Embryonic facial prominence (tissue), 1 donor: ENCODE measurements around the gene TAF4.
"Not testable (repeated sequence)": the region's sequence is repeated elsewhere in the genome, so short reads cannot be mapped to it uniquely, and the experiment has no call there.

ENCODE experiments used
- DNase-seq: peaks from one replicate; pipeline ENCODE4 v3.0.0-alpha.2; 2016; ENCODE audit errors: extremely low spot score

Gene TAF4, protein sequence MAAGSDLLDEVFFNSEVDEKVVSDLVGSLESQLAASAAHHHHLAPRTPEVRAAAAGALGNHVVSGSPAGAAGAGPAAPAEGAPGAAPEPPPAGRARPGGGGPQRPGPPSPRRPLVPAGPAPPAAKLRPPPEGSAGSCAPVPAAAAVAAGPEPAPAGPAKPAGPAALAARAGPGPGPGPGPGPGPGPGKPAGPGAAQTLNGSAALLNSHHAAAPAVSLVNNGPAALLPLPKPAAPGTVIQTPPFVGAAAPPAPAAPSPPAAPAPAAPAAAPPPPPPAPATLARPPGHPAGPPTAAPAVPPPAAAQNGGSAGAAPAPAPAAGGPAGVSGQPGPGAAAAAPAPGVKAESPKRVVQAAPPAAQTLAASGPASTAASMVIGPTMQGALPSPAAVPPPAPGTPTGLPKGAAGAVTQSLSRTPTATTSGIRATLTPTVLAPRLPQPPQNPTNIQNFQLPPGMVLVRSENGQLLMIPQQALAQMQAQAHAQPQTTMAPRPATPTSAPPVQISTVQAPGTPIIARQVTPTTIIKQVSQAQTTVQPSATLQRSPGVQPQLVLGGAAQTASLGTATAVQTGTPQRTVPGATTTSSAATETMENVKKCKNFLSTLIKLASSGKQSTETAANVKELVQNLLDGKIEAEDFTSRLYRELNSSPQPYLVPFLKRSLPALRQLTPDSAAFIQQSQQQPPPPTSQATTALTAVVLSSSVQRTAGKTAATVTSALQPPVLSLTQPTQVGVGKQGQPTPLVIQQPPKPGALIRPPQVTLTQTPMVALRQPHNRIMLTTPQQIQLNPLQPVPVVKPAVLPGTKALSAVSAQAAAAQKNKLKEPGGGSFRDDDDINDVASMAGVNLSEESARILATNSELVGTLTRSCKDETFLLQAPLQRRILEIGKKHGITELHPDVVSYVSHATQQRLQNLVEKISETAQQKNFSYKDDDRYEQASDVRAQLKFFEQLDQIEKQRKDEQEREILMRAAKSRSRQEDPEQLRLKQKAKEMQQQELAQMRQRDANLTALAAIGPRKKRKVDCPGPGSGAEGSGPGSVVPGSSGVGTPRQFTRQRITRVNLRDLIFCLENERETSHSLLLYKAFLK

DNA sequence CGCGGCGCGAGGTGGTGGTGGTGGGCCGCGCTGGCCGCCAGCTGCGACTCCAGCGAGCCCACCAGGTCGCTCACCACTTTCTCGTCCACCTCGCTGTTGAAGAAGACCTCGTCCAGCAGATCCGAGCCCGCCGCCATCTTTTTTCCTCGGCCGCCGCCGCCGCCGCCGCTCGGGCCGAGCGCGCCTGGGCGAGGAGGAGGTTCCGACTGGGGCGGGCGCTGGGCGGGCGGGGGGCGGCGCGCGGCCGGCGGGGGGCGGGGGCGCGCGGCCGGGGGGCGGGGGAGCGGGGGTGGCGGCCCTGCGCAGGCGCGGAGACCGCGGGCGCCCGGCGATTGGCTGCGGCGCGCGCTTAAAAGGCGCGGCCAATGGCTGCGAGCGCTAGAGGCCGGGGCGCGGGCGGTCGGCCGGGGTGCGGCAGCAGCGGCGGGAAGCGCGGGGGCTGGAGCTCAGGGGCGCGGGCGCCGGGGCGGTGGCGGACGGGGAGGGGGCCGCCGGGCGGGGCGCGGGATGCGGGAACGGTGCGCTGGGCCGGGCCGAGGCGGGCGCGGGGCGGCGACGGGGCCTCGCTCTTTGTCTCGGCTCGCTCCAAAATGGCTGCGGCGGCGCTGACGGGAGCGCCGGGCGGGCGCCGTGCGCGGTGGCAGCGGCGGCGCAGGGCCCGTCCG lies at the start of gene TAF4:
Gene TAF4 (minus strand): TSS at position 208 of the 665 bp plus-strand sequence. CDS start 71 bp downstream, at position 137.
- DNase-seq: peak; percentile 54

DNA sequence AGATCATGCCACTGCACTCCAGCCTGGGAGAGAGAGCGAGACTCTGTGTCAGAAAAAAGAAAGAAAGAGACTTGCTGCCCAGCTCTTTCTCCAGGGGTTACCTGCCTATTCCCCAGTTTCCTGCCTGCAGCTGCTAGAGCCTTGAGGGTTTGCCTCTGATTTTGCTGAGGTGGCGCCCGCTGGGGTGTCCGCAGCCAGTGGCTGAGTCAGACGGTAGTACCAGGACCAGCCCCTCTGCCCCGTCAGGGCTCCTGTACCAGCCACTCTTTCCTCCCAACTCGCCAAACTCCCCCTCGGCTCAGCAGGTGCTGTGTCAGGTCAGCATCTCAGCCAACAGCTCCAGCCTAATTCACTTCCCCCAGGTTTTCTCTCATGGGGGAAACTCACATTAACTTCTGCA lies 49.2 kb upstream of the TAF4 start:
- no peak for DNase-seq

DNA sequence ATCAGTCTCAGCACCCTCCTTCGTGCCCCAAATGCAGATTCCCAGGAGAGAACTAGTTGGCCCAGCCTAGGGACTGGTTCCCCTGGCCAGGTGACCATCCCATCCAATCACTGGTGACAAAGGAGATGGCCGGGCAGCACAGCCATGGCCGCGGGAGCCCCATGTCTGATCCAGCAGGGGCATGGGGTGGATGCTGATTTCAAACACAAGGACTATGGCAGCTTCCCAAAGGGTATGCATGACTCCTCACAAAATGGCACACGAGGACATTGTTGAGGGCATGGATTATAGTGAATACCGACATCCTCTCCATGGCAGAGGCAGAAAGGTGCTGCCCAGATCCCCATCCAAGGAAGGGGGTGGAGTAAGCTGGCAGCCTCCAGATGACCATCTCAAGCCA lies 46.7 kb upstream of the TAF4 start:
- DNase-seq: no peak

DNA sequence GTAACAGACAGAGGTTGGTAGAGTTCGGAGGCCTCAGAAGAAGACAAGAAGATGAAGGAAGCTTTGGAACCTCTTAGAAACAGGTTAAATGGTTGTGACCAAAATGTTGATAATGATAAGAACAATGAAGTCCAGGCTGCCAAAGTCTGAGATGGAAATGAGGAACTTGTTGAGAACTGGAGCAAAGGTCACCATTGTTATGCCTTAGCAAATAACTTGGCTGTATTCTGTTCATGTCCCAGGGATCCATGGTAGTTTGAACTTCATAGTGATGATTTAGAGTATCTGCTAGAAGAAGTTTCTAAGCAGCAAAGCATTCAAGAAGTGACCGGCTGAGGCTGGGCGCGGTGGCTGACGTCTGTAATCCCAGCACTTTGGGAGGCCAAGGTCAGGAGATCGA lies 45.5 kb upstream of the TAF4 start:
- no peak for DNase-seq

DNA sequence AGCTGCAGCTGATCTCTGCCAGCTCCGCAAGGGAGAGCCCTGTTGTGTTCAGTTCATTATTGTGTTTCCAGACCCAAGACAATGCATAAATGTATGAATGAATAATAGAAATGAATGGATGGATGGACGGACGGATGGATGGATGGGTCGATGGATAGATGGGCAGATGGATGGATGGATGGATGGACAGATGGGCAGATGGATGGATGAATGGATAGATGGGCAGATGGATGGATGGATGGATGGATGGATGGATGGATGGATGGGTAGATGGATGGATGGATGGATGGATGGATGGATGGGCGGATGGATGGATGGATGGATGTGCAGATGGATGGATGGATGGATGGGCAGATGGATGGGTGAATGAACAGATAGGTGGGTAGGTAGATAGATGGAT lies 39.9 kb upstream of the TAF4 start:
- DNase-seq: no peak

DNA sequence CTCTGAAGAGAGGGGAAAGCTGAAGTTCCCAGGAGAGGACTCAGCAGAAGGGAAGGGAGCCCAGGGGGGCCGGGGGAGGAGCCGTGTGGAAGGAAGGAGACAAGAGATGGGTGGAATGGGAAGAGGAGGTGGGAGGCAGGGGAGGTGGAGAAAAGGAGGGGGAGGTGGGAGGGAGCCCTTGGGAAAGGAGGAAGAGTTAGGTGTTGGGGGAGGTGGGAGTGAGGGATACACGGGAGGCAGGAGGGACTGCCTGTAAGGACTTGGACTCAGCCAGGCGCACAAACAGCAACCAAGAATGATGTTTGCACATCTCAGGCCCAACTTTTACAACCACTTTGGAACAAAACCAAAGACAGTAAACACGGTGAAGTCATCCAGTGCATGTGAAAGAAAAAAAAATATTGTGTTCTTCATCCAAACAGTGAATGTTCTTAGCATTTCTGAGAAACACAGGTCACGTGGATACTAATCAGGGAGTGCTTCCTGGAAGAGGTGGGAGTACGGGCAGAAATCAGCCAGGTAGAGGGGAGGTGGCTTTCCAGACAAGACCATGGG lies 39.2 kb upstream of the TAF4 start:
- DNase-seq: no peak

DNA sequence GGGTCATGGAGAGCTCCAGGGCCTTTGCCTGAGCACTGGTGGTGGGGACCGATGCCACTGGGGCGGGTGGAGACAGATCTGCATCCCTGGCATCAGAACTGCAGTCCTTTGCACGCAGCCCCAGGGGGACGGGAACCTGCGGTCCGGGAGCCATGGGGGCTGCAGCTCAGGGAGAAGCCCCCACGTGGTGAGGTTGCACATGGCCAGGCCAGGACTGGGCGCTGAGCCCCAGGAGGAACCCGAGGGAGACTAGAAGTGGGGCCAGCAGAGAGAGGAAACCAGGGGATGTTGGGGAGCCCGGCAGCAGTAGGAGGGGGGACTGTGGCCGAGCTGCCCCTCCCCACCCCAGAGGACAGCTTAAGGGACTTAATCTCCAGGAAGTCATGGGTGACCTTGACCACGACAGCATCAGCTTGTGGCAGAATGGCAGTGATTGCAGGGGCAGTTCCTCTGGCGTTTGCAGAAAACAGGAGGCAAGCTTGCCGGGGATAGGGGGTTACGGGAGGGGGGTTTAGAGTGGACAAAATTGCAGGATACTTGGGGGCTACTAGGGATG lies 38.6 kb upstream of the TAF4 start:
- DNase-seq: no peak

DNA sequence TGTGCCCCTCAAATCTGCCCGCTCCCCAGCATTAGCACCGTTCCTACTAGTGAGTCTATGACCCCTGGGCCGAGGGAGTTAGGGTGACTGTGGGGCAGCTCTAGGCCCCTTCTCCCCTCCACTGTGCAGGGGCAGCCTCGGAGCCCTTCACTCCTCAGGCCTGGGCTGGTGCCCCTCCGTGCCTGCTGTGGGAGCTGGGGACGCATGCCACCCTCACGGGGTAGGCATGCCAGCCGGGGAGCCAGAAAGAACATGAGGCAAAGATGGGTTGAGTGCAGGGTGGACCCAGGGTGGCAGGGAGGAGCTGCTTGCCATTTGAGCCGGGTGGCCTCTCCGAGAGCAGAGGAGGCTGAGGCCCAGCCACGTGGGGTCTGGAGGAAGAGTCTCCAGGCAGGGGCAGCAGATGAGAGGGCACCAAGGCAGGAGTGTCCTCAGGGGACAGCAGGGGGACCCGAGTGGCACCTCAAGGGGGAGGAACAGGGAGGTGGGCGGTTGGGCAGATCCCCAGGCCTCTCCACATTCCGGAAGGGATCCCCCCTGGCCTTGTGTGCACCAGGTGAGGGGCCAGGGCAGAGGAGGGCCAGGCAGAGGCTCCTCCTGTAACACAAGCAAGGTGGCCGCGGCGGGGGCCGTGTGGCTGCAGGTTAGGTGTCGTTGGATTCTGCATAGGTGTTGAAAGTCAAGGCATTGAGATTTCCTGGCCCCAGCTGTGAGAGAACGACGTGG lies 38.0 kb upstream of the TAF4 start:
- DNase-seq: no peak

DNA sequence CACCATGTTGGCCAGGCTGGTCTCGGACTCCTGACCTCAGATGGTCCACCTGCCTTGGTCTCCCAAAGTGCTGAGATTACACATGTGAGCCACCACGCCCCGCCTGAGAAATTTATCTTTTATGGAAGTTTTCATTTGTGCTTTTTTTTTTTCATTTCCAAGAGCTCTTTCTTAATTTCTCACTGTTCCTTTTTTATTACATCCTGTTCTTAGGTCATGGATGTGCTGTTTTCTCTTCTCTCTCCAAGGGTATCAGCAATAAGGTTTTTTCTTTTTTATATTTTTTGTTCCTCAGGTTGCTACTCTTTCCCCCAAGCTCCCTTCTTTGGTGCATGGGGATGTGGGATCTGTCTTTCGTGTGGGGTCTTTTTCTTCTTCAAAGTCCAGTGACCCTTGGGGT lies 35.4 kb upstream of the TAF4 start:
- no peak for DNase-seq

DNA sequence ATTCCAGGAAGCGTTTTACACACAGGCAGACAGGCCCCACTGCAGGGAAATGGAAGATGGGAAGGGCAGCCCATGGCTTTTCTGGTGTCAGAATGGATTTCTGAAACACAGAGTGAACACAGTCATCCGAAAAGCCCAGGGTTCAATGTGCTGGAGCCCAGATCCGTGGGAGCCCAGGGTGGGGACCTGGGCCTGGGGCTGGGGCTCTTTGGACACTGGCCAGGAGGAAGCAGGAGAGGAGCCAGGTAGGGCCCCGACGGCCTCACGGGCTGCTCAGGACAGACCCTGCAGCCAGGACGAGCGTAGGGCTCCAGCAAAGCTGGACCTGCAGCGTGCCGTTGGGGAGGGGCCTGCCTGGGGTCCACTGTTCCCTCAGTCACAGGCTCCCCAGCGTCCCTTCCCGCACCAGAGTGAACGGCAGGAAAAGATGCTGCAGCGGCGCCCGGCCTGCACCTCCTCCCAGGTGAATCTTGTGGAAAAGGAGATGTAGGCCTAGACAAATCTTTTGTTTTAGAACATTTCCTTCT lies 32.3 kb upstream of the TAF4 start:
- DNase-seq: no peak

DNA sequence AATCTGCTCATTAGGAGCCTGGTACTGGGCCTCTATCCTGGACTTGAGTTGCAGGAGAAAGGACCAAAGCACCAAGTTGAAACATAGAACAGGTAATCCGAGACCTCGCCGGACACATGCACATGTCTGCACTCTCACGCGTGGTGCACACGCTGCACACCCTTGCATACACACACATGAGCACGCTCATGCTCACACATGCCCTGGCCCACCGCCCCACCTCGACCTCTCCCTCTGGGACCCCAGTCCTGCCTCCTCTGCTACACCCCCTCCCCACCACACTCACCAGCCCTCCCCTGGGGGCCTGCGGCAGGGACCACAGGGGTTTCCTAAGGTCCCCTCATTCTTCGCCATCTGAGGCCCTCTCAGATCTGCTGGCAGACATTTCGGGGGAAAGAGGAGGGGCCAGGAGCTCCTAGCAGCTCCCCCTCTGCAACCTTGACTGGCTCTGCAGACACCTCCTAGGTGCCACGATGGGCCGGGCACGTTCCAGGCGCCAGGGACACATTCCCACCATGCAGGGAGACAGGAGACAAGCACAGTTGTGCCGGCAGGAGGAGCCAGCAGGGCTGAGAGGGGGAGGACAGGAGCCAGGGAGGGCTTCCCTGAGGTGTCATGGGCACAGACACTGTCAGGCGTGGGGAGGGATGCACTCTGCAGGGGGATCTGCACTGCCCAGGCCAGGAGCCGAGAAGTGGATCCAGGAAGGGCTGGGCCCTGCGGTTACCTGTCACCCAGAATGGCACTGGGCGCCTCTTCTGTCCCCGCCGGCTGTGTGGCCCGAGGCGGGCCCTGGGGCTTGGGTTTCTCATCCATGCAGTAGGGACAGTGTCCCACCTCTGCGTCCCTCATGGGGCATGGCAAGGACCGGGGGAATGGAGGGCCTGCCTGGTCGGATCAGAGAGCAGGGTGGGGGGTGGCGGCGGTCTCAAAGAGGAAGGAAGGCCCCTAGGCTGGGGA lies 31.0 kb upstream of the TAF4 start:
- DNase-seq: no peak

DNA sequence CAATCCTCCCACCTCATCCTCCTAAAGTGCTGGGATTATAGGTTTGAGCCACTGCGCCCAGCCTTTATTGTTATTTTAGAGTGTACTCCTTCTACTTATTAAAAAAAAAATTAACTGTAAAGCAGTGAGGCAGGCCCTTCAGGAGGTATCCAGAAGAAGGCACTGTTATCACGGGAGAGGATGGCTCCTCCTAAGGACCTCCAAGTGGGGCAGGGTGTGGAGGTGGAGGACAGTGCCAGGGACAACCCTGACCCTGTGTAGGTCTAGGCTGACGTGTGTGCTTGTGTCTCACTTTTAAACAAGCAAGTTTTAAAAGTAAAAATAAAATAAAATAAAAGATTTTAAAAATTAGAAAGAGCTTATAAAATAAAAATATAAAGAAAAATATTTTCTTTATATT lies 23.7 kb upstream of the TAF4 start:
- no peak for DNase-seq

DNA sequence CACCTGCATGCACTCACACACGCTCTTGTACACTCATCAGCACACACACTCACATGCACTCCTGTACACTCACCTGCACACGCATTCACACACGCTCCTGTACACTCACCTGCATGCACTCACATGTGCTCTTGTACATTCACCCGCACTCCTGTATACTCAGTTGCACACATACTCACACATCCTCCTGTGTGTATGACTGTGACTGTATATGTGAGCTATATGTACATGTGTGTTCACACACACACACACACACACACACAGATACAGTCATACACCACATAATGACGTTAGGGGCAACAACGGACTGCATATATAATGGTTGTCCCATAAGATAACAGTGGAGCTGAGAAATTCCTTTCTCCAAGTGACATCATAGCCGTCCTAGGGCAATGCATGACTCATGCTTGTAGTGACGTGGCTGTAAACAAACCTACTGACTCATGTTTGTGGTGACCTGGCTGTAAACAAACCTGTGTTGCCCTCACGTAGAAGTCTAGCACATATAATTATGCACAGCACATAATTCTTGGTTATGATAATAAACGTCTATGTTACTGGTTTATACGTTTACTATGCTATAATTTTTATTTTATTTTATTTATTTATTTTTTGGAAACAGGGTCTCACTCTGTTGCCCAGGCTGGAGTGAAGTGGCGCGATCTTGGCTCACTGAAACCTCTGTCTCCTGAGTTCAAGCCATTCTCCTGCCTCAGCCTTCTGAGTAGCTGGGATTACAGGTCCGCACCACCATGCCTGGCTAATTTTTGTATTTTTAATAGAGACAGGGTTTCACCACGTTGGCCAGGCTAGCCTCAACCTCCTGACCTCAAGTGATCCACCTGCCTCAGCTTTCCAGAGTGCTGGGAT lies 22.8 kb upstream of the TAF4 start:
- no peak for DNase-seq

DNA sequence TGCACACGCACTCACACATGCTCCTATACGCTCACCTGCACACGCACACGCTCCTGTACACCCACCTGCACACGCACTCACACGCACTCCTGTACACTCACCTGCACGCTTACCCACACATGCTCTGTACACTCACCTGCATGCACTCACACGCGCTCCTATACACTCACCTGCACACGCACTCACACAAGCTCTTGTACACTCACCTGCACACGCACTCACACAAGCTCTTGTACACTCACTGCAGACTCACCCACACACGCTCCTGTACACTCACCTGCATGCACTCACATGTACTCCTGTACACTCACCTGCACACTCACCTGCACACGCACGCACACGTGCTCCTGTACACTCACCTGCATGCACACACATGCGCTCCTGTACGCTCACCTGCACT lies 22.0 kb upstream of the TAF4 start:
- no peak for DNase-seq

DNA sequence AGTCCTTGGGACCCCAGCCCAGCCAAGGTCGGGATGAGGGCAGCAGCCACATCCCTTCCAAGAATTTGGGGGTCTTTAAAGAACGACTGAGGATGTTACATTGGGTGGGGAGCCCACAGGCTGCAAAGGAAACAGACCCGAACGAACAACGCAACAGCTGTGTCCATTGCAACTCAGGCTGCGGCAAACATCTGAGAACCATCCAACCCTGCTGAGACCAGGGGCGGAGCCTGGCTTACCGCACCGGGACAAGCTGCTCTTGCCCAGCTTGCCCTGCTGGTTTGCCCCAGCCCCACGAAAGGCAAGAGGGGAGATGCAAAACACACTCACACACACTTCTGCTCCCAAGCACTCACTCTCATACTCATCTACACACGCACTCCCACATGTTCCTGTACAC lies 21.5 kb upstream of the TAF4 start:
- DNase-seq: no peak

DNA sequence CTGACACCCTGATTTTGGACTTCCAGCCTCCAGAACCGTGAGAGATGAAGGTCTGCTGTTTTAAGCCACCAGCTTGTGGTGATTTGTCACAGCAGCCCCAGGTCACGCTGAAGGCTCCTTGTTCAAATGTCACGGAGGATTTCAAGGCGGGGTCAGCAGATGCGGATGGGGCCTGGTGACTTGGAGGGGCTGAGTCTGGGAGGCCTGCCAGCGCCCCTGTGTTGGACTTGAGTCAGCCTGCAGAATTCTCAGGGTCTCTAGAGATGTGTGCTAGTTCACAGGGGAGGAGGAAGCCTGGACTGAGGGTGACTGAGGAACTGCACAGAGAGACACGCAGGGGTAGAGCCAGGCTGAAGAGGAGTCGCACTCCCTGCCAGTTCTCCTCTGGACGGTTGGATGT lies 19.5 kb upstream of the TAF4 start:
- DNase-seq: no peak

DNA sequence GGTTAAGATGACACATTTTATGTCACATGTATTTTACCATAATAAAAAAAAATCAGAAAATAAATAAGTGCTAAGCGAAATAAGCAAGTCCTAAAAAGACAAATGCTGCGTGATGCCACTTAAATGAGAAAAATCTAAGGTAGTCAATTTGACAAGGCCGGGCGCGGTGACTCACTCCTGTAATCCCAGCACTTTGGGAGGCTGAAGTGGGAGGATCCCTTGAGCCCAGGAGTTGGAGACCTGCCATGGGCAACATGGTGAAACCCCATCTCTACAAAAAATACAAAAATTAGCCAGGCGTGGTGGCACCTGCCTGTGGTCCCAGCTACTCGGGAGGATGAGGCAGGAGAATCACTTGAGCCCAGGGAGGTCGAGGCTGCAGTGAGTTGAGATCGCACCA lies 18.5 kb upstream of the TAF4 start:
- DNase-seq: not testable (repeated sequence)

DNA sequence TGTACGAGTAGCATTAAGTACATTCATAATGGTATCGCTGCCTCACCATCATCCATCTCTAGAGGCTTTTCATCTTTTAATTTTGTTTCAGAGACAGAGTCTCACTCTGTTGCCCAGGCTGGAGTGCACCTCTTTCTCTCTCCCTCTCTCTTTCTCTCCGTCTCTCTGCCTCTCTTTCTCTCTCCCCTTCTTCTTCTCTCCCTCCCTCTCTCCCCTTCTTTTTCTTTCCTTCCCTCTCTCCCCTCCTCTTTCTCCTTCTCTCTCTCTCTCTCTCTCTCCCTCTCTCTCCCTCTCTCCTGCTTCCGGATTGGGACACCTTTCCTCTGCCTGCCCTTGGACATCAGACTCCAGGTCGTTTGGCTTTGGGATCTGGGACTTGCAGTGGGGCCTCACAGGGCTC lies 17.6 kb upstream of the TAF4 start:
- no peak for DNase-seq
